ENCODE measurements around the gene OLR1. TPM values are rescaled to one million over a fixed set of nuclear protein-coding genes. Genes with fewer than 3 reads are reported as not detected.
A peak's percentile ranks its signal among the peaks of the same experiment; 100 is the strongest.

OLR1 gene
- total RNA-seq, 1 donor from 2014 or later = 10.1 TPM

- peak; percentile 63 for DNase-seq (ENCODE audit: low spot score)
These were observed 18.4 kb downstream of the OLR1 start for GRCh38 chr12:10153271-10154144.

- no peak for DNase-seq (ENCODE audit: low spot score)
These were observed 20.3 kb downstream of the OLR1 start for GRCh38 chr12:10151621-10152020.

GRCh38 chr12:10147714-10148403 lies 24.1 kb downstream of the OLR1 start:
- no peak for DNase-seq (ENCODE audit: low spot score)

- DNase-seq (ENCODE audit: low spot score) = no peak
These were observed 28.8 kb downstream of the OLR1 start for GRCh38 chr12:10142976-10143589.

- DNase-seq (ENCODE audit: low spot score) = peak; percentile 38
These were observed 31.9 kb downstream of the OLR1 start for GRCh38 chr12:10140001-10140400.

- DNase-seq (ENCODE audit: low spot score) = no peak
These were observed 35.2 kb downstream of the OLR1 start for GRCh38 chr12:10136637-10137205.

GRCh38 chr12:10135126-10135525 lies 36.8 kb downstream of the OLR1 start:
- DNase-seq (ENCODE audit: low spot score) = no peak

GRCh38 chr12:10132850-10133370 lies 39.0 kb downstream of the OLR1 start:
- no peak for DNase-seq (ENCODE audit: low spot score)

GRCh38 chr12:10131111-10131690 lies 40.7 kb downstream of the OLR1 start:
- no peak for DNase-seq (ENCODE audit: low spot score)

GRCh38 chr12:10130042-10130441 lies 41.9 kb downstream of the OLR1 start, which contains the start of gene CLEC7A:
Gene CLEC7A (minus strand): TSS chr12:10130199. CDS start chr12:10130082, 117 bp downstream.
- DNase-seq (ENCODE audit: low spot score) = no peak

- no peak for DNase-seq (ENCODE audit: low spot score)
These were observed 43.2 kb downstream of the OLR1 start for GRCh38 chr12:10128687-10129086.

GRCh38 chr12:10126413-10126812 lies 45.5 kb downstream of the OLR1 start:
- DNase-seq (ENCODE audit: low spot score) = no peak

- no peak for DNase-seq (ENCODE audit: low spot score)
These were observed 49.2 kb downstream of the OLR1 start for GRCh38 chr12:10122689-10123088.

GRCh38 chr12:10121278-10121677 lies 50.7 kb downstream of the OLR1 start:
- no peak for DNase-seq (ENCODE audit: low spot score)

- DNase-seq (ENCODE audit: low spot score) = no peak
These were observed 52.9 kb downstream of the OLR1 start for GRCh38 chr12:10119066-10119465.

GRCh38 chr12:10115890-10116289 lies 56.0 kb downstream of the OLR1 start:
- DNase-seq (ENCODE audit: low spot score) = no peak

GRCh38 chr12:10115311-10115710 lies 56.6 kb downstream of the OLR1 start:
- no peak for DNase-seq (ENCODE audit: low spot score)

- no peak for DNase-seq (ENCODE audit: low spot score)
These were observed 58.0 kb downstream of the OLR1 start for GRCh38 chr12:10113920-10114319.

GRCh38 chr12:10113075-10113474 lies 58.9 kb downstream of the OLR1 start:
- DNase-seq (ENCODE audit: low spot score) = no peak

GRCh38 chr12:10111451-10111850 lies 60.5 kb downstream of the OLR1 start:
- no peak for DNase-seq (ENCODE audit: low spot score)

- DNase-seq (ENCODE audit: low spot score) = no peak
These were observed 61.6 kb downstream of the OLR1 start for GRCh38 chr12:10110256-10110844.
